ENCODE data around the gene BCL2L12.
A peak's percentile ranks its signal among the peaks of the same experiment; 100 is the strongest.

The BCL2L12 gene

DNA sequence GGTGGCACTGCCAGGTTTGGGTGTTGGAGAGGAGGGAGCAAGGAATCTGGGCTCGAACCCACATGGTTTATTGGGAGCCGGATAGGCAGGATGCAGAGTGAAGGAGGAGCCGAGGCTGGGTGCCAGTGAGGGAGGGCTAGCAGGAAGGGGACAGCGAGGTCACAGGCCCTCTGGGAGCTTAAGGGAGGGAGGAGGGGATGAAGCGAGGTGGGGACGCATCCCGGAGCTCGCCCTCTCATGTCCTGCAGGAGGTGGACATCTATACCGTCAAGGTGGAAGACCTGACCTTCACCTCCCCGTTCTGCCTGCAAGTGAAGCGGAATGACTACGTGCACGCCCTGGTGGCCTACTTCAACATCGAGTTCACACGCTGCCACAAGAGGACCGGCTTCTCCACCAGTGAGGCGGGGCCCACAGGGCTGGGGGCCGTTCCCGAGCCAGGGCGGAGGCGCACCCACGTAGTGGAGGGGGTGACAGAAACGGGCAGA lies 20.2 kb downstream of the BCL2L12 start:
- DNase-seq, result no peak

DNA sequence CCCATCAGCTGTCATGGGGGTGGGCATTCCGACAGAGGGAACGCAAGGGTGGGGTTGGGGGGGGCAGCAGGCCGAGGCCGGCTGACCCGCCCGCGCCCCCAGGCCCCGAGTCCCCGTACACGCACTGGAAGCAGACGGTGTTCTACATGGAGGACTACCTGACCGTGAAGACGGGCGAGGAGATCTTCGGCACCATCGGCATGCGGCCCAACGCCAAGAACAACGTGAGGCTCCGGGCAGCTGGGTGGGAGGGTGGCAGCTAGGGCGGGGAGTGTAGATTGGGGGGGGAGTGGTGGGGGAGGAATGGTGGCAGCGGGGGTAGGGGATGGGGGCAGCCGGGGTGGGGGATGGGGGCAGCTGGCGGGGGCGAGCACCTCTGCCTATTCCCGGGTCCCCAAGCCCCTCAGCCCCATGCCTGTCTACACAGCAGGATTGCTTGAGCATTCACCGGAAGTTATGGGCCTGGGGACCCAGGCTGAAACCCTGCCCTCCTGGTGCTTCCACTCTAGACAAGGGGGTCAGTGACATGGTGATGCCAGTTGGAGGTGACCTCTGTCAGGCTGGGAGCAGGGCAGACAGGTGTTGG lies 20.9 kb downstream of the BCL2L12 start:
- no peak for DNase-seq

DNA sequence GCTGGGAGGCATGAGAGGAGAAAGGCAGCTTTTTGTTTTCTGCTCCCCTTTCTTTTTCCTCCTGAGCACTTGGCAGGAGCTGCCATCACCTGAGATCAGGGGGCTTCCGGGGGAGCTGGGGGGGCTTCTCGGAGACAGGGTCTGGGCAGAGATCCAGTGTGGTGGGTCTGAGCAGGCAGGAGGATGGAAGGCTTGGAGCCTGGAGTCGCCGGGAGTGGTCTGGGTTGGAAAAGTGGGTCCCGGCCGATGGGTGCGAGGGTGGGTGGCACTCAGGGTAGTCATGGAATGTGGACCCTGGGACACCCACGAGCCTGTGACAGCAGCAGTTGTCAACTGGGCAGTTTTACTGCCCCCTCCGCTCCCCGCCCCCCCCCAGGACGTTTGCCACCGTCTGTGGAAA lies 21.4 kb downstream of the BCL2L12 start:
- DNase-seq, result no peak

DNA sequence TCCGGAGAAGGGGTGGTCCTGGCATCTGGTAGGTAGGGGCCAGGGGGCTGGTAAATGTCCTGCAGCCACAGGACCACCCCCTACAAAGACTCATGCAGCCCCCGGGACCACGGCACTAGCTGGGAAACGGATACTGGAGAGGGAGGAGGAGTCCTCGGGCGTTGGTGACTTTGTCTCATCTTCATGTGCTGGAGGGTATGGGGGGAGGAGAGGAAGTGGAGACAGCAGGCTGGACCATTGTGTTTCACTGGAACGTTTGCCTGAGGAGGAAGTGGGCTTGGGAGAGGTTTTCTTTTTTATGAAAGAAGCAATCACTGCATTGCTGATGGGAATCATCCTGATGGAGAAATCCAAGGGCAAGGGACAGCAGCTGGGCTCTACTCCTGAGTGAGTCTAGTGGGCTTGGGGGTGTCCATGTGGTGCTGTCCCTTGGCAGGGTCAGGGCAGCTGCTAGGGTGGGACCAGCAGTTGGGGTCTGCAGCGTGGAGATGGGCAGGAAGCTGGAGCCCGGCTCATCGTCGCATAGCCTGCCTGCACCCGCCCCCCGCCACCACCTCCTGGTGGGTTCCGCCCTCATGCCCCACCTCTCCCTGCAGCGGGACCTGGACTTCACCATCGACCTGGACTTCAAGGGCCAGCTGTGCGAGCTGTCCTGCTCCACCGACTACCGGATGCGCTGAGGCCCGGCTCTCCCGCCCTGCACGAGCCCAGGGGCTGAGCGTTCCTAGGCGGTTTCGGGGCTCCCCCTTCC lies 22.0 kb downstream of the BCL2L12 start:
- DNase-seq, result no peak

DNA sequence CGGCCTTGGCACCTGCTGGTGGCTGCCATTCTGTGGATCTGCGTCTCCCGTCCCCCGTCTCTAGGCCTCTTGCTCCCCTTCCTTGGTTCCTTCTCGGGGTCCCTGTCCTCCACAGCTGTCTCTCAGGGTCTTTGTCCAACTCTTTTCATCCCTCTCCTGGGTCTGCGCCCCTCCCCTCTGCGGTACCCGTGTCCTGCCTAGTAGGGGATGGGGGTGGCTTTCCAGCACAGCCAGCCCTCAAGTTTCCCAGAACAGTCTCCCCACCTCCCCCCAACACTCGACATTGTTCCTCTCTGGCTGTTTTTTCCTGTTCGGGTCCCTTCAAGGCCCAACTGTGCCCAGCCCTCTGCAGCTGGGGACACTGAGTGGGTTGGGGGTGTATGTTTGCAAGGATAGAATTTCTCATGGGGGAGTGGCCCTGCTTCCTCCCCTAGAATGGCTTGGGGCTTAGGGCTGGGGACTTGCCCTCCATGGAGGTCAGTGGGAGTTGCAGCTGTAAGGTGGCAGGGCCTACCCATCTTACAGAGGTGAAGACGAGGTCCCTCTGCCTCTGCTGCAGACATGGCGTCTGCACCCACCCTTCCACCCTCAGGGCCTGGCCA lies 22.9 kb downstream of the BCL2L12 start:
- DNase-seq, result peak in 1 of 3 experiments; percentile 15

DNA sequence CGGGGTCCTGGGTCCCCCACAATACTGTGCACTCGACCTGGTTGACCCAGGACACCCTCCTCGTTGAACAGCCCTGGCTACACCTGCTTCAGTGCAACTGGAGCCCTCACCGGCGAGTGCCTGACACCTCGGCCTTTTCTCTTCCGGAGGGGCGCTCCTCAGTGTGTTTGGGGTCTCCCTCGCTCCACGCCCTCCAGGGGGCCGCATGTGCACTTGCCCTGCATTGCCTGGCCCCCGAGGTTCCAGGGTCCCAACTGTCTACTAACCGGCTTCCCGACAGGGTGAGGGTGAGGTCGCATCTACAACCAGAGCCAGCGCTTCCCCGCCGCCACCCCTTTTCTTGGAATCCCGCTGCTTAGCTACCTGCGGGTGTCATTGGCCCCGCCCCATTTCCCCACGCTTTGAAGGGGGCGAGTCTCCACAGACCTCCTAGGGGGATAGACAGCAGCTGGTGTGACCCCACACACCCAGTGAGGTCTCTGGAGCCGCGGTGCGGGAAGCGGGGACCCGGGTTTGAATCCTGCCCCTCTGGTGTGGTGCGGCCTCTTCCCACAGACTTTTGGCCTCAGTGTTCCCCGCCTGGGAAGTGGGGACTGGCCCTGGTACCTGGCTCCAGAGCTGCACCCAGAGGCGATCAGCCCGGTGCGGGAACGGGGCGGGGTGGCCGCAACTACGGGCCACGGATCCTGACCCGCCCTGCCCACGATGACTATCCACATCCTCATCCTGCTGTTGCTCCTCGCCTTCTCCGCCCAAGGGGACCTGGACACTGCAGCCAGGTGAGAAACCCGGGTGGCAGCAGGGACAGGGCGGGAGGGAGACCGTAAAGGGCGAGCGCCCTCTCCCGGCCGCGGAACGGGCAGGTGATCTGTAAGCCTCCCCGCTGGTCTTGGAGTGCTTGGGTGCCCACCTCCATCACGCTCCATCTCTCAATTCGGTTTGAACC lies 23.7 kb downstream of the BCL2L12 start, which contains the start of gene ADM5:
Gene ADM5 (plus strand): TSS at position 462 of the 946 bp plus-strand sequence. CDS start 244 bp downstream, at position 706.
- DNase-seq, result peak; percentile 66 to 79 (median 74)

DNA sequence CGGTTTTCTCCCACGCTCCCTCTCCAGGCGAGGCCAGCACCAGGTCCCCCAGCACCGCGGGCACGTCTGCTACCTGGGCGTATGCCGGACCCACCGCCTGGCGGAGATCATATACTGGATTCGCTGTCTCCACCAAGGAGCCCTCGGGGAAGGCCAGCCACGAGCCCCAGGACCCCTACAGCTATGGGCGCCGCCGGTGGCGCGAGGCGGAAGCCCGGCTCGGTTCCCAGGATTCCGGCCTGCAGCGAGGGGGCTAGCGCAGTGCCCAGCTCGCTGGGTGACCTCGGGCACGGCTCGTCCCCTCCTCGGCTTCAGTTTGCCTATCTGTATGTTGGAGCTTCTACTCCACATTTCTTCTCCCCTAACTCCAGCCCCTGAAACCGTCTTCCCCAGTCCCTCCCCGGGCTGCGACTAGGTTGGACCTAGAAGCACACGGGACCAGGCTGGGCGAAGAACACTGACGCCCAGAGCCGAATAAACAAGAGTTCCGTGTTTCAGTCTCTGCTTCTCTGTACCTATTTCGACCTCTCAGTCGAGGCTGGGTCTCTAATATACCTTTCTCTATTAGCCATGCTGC lies 24.4 kb downstream of the BCL2L12 start:
- DNase-seq, result peak in 2 of 3 experiments; percentile 59 to 74

DNA sequence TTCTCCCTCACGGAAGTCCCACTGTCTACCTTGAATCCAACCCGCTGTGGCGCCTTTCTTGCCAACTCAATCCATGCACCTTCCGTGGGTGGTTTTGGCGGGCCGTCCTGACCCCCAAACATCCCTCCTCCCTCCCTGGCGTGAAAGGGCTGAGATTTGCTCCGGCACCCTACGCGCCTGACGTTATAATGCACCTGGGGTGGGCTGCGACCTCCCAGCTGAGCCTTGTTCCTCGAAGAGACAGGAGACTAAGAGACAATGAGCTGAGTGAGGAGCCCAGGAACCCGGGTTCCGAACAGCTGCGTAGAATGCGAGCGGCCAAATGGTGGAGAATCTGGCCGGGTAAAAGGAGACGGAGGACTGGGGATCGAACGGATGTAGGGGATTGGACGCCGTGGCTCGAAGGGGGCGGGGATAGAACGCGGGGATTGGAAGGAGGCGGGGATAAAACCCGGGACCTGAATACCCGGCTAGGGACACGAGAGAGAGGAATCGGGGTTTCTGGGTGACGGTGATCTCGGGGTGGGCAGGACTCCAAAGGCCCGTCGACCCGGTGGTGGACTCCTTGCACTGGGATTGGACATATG lies 25.0 kb downstream of the BCL2L12 start, which contains the start of gene CPT1C:
Gene CPT1C (plus strand): TSS at position 461 of the 587 bp plus-strand sequence. CDS start 1,137 bp downstream, outside the sequence.
- peak; percentile 85 to 97 (median 95) for DNase-seq

DNA sequence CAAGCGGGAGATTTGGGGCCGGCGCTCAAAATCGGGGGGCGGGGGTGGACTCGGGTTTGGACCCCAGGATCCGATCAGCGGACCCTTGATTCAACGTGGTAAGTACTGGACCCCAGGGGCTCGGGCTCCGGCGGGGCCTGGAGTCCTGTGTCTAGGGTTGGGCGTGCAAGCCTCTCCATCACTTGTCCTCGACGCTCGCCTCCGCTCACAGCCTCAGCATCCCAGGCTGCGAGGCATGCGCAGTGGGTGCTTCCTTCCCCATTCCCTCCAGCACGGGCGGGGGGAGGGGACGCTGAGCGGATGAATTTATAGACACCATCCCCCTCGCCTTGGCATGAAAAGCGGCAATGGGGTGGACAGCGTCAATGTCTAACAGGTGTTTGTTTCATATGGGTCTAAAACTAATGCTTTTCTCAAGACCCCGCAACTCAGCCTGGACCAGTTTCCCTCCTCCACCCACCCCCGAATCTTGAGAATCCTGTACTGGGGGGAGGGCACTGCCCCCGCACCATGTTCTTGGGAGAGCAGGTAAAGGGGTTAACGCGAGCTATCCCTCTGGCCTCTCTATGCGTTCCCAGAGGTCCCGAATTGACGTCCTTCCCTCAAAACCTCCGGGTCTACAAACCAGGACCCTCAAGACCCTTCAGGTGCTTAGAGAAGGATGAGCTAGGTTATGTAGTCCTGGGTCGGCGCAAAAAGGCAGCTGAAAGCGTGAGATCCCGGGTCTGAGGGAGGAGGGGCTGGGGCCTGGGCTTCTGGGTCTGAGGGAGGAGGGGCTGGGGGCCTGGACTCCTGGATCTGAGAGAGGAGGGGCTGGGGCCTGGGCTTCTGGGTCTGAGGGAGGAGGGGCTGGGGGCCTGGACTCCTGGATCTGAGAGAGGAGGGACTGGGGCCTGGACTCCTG lies 25.8 kb downstream of the BCL2L12 start:
- peak; percentile 83 to 91 (median 91) for DNase-seq

DNA sequence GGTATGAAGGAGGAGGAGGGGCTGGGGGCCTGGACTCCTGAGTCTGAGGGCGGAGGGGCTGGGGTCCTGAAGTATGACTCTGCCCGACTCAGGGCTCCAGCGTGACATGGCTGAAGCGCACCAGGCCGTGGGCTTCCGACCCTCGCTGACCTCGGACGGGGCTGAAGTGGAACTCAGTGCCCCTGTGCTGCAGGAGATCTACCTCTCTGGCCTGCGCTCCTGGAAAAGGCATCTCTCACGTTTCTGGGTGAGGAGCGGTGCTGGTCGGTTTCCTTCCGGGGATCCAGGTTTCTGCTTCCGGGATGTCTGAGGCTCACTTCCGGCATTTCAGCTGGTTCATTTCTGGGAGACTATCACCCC lies 26.4 kb downstream of the BCL2L12 start:
- no peak for DNase-seq

DNA sequence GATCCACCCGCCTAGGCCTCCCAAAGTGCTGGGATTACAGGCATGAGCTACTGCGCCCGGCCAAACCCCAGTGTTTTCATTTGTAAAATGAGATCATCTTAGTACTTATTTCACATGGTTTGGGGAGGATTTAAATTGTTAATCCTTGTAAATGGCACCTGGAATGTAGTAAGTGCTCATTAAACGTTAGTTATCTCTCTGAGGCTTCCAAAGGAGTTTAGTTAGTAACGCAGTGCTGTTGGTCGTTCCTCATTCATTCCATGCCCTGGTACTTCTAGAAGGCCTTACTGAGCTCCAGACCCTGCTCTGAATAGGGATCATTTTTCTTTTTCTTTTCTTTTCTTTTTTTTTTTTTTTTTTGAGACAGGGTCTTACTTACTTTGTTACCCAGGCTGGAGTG lies 30.4 kb downstream of the BCL2L12 start:
- DNase-seq, result no peak

DNA sequence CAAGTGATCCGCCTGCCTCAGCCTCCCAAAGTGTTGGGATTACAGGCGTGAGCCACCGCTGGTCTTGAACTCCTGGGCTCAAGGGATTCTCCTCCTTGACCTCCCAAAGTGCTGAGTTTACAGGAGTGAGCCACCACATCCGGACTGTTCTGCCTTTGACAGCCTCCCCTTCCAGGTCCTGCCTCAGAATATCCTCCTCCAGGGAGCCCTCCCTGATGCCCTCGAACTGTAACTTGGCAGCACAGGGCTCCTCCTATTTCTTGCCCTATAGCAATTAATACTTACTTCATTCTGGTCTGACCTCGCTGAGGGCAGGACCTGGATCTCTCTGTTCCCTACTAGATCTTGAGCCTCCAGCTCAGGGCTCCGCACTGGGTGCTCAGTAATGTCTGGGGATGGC lies 31.1 kb downstream of the BCL2L12 start:
- no peak for DNase-seq

DNA sequence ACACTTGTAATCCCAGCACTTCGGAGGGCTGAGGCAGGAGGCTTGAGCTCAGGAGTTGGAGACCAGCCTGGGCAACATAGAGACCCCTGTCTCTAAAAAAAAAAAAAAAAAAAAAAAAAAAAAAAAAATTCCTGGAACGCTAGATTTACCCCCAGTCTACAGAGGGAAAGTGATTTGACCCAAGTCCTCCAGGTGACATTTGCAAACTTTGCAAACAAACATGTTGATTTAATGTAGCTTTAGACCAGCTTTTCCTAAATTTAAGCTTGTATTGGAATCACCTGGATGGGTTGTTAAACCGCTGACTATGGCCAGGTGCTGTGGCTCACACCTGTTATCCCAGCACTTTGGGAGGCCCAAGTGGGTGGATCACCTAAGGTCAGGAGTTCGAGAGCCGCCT lies 33.6 kb downstream of the BCL2L12 start:
- DNase-seq, result no peak

DNA sequence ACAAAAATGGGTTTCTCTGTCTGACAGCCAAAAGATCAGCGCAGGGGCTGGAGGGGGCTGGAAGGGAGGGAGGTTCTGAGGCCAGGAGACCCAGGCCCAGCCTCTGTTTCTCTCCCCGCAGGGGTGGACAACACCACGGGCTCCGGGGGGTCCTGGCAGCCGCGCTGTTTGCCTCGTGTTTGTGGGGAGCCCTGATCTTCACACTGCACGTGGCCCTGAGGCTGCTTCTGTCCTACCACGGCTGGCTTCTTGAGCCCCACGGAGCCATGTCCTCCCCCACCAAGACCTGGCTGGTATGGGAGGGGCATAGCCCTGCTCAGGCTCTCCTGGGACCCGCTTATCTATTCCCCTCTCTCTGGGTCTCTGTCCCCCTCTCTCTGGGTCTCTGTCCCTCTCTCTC lies 34.8 kb downstream of the BCL2L12 start:
- no peak for DNase-seq

DNA sequence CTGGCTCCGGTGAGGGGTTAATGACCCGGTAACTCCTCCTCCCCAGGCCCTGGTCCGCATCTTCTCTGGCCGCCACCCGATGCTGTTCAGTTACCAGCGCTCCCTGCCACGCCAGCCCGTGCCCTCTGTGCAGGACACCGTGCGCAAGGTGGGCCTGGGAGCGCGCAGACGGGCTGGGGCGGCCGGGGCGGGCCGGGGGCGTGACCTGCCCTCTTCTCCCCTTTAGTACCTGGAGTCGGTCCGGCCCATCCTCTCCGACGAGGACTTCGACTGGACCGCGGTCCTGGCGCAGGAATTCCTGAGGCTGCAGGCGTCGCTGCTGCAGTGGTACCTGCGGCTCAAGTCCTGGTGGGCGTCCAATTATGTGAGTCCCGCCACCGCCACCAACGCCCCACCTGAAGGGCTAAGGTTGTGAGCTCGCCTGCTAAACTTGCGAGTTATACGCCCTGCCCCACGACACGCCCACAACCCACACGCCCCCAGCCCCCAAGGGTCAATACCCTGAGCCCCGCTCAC lies 35.6 kb downstream of the BCL2L12 start:
- DNase-seq, result peak in 1 of 3 experiments; percentile 26

DNA sequence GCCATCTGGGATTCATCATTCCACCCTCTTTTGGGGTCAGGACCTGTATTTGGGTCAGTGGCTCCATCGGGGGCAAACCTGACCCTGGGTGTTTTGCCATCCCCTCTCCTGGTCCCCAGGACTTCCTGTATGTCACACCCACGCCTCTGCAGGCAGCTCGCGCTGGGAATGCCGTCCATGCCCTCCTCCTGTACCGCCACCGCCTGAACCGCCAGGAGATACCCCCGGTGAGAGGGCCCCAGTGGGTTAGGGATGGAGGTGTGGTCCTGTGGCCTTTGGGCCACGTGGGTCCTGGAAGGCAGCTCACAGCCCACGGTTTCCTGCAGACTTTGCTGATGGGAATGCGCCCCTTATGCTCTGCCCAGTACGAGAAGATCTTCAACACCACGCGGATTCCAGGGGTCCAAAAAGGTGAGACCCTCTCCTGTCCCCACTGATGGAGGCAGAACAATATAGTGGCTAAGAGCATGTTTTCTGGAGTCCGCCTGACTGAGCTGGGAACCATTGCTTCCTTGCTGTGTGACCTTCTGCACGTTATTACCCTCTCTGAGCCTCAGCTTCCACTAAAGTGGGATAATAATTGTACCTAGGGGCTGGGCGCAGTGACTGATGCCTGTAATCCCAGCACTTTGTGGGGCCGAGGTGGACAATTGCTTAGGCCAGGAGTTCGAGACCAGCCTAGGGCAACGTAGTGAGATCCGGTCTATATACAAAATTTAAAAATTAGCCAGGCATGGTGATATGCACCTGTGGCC lies 39.3 kb downstream of the BCL2L12 start:
- DNase-seq, result no peak

DNA sequence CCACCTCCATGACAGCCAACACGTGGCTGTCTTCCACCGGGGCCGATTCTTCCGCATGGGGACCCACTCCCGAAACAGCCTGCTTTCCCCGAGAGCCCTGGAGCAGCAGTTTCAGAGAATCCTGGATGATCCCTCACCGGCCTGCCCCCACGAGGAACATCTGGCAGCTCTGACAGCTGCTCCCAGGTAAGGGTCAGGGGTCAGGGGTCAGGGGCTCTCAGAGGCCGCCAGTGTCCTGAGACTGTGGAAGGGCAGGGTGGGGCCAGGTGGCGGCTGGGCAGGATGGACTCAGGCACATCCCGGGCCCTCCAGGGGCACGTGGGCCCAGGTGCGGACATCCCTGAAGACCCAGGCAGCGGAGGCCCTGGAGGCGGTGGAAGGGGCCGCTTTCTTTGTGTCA lies 40.2 kb downstream of the BCL2L12 start:
- no peak for DNase-seq

DNA sequence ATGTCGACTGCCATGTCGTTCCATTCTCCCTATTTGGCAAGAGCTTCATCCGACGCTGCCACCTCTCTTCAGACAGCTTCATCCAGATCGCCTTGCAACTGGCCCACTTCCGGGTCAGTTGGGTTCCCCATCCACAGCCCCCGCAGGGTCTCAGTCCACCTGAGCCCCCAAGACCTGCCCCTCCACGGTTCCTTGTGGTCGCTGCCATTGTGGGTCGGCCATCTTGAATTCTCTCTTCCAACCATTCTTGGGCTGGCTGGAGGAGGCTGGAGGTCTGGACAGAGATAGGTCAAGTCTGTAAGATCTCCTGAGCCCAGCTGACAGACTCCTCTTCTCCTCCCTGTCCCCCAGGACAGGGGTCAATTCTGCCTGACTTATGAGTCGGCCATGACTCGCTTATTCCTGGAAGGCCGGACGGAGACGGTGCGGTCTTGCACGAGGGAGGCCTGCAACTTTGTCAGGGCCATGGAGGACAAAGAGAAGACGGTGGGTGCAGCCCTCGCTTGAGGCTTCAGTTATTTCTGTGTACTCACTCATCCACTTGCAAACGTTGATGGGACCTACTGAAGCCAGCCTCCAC lies 44.7 kb downstream of the BCL2L12 start:
- no peak for DNase-seq

DNA sequence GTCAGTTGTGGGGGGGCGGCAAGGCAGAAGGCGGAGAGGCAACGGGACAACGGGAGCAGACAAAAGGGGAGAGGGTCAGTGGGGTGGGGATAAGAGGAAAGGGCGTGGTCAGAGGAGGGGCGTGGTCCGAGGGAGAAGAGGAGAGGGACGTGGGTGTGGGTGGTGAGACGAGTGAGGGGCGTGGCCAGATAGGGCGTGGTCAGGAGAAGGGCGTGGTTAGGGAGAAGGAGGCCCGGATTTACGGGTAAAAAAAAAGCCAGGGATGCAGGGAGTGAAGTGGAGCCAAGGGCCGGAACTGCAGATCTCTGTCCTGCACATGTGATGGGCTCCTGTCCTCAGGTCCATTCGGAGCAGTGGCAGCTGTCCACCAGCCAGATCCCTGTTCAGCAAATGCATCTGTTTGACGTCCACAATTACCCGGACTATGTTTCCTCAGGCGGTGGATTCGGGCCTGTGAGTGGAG lies 46.7 kb downstream of the BCL2L12 start:
- no peak for DNase-seq

Measured in NCI-H1417 (cell line).